Right ventricle myocardium superior (tissue), 1 donor: ENCODE measurements around the gene FN3K. TPM values are rescaled to one million over a fixed set of nuclear protein-coding genes. Genes with fewer than 3 reads are reported as not detected.

Experiments used
- total RNA-seq: library from RNA; stranded (reverse); fragmentation: NEBNext Ultra II Directional; extraction: Animal tissue kit (Norgen Biotek cat#: 25700); gene quantifications from one replicate; pipeline ENCODE4 v1.2.1, GENCODE V29; 2021
- donor health status: DM: no; HTN: yes; CAD: no; lungs with severe emphysema.

The FN3K gene
- total RNA-seq, 1 donor from 2014 or later = 80.2 TPM

Other genes starting within 250 kb of the FN3K start
- 34.3 TPM for gene FOXK2, start 215.9 kb upstream of the FN3K start, total RNA-seq
- gene WDR45B, start 87.2 kb upstream of the FN3K start, total RNA-seq = 34.3 TPM
- 20.7 TPM for gene RAB40B, start 36.9 kb upstream of the FN3K start, total RNA-seq
- 13.2 TPM for gene FN3KRP, start 18.9 kb upstream of the FN3K start, total RNA-seq
- gene TBCD, start 16.4 kb downstream of the FN3K start, total RNA-seq = 45.1 TPM
- 0.13 TPM for gene ZNF750, start 104.4 kb downstream of the FN3K start, total RNA-seq